ENCODE measurements around the gene IGSF21. TPM values are rescaled to one million over a fixed set of nuclear protein-coding genes. Genes with fewer than 3 reads are reported as not detected.

The IGSF21 gene
- total RNA-seq, 3 donors from 2014 or later (not counting 1 experiment from before 2014, with no cell fraction given) = not detected

DNA sequence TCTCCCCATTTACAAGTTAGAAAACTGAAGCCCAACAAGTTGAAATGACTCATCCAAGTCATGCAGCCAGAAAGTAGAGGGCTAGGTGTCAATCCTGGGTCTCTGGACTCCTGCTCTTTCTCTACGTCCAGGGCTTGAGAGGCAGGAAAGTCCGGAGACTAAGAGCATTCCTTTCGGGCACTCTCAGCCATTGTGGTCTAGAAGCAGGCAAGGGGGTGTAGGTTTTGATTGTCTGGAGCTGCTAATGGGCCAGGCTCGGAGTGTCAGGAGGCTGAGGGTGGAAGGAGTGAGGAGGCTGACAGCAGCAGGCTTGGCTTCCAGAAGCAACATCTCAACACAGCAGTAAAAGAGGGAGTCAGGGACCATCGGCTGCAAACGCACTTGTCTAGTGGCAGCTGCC lies 265.6 kb downstream of the IGSF21 start:
- H3K9me3 ChIP-seq (ENCODE audit: control insufficient read depth, insufficient read depth, low read length) = no peaks in the 10 kb centered on the region
- no peaks in the 10 kb centered on the region for H3K36me3 ChIP-seq (ENCODE audit: control insufficient read depth, insufficient read depth, low read length)
- H3K4me3 ChIP-seq (ENCODE audit: low read length) = no peak overlapping the region
- H3K4me1 ChIP-seq (ENCODE audit: control insufficient read depth, insufficient read depth, low read length) = no peaks in the 10 kb centered on the region
- no peak overlapping the region for H3K4me3 Mint-ChIP-seq
- intact Hi-C loops (cut with micrococcal nuclease) = no loop called here
- DNase-seq (no peak), ATAC-seq (no peak)
- no peaks in the 10 kb centered on the region for H3K27me3 ChIP-seq (ENCODE audit: control insufficient read depth, insufficient read depth, low read length)
- TF ChIP-seq, protein P1, sequence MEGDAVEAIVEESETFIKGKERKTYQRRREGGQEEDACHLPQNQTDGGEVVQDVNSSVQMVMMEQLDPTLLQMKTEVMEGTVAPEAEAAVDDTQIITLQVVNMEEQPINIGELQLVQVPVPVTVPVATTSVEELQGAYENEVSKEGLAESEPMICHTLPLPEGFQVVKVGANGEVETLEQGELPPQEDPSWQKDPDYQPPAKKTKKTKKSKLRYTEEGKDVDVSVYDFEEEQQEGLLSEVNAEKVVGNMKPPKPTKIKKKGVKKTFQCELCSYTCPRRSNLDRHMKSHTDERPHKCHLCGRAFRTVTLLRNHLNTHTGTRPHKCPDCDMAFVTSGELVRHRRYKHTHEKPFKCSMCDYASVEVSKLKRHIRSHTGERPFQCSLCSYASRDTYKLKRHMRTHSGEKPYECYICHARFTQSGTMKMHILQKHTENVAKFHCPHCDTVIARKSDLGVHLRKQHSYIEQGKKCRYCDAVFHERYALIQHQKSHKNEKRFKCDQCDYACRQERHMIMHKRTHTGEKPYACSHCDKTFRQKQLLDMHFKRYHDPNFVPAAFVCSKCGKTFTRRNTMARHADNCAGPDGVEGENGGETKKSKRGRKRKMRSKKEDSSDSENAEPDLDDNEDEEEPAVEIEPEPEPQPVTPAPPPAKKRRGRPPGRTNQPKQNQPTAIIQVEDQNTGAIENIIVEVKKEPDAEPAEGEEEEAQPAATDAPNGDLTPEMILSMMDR (IDR thresholded peaks at IDR 0.05) = no peak
- H3K9me3 Mint-ChIP-seq = peaks cover 0 to 6% of the 10 kb centered on the region in 2 donors
- H3K27ac ChIP-seq (ENCODE audit: low read length) = no peak overlapping the region
- WGBS (ENCODE audit: insufficient coverage) = 85% methylated on average over 6 of the region's 6 CpGs
- H3K36me3 Mint-ChIP-seq = no peaks in the 10 kb centered on the region
- H3K4me1 Mint-ChIP-seq = no peaks in the 10 kb centered on the region
- H3K27me3 Mint-ChIP-seq (ENCODE audit: low read depth in 2 of 2) = peaks cover 12 to 16% of the 10 kb centered on the region in 2 donors
- H3K27ac Mint-ChIP-seq = no peak overlapping the region

DNA sequence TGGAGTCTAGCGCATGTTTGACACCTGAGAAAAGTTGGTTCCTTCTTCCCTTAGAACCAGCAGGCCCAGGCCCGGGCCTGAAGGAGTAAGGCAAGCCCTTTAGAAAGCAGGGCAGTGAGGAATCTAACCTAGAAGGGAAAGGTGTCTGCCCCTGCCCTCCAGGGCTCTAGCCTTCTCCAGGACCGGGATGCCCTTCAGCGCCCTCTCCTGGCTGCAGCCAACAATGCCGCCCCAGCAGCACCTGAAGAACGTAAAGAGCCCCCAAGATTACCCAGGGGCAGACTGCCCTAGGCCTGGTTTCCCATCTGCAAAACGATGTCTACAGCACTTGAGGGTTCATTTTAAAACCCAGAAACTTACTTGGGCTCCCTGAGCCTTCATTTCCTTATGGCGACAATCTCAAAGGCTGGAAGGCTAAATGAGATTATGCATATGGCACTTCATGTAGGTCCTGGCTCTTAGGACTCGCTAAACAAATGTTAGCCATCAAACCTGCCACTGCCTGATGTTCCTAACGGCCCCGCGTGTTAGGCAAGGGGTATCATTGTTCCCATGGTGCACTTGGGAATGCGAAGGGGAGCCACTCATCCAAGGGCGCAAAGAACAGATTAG lies 266.4 kb downstream of the IGSF21 start:
- H3K9me3 Mint-ChIP-seq = peaks cover 0 to 6% of the 10 kb centered on the region in 2 donors
- WGBS (ENCODE audit: insufficient coverage) = 50% methylated on average over 14 of the region's 14 CpGs
- Histone ChIP-seq H3K9me3 (ENCODE audit: control insufficient read depth, insufficient read depth, low read length) (no peaks in the 10 kb centered on the region), H3K27me3 (ENCODE audit: control insufficient read depth, insufficient read depth, low read length) (no peaks in the 10 kb centered on the region), H3K36me3 (ENCODE audit: control insufficient read depth, insufficient read depth, low read length) (no peaks in the 10 kb centered on the region), H3K4me3 (ENCODE audit: low read length) (no peak overlapping the region), H3K27ac (ENCODE audit: low read length) (no peak overlapping the region), H3K4me1 (ENCODE audit: control insufficient read depth, insufficient read depth, low read length) (no peaks in the 10 kb centered on the region)
- TF ChIP-seq, protein P1 (IDR thresholded peaks at IDR 0.05) = no peak
- no peak overlapping the region for H3K4me3 Mint-ChIP-seq
- no peaks in the 10 kb centered on the region for H3K4me1 Mint-ChIP-seq
- intact Hi-C loops (cut with micrococcal nuclease) = no loop called here
- no peak overlapping the region for H3K27ac Mint-ChIP-seq
- peaks cover 12 to 16% of the 10 kb centered on the region in 2 donors for H3K27me3 Mint-ChIP-seq (ENCODE audit: low read depth in 2 of 2)
- no peak for DNase-seq
- no peak for ATAC-seq
- H3K36me3 Mint-ChIP-seq = no peaks in the 10 kb centered on the region

DNA sequence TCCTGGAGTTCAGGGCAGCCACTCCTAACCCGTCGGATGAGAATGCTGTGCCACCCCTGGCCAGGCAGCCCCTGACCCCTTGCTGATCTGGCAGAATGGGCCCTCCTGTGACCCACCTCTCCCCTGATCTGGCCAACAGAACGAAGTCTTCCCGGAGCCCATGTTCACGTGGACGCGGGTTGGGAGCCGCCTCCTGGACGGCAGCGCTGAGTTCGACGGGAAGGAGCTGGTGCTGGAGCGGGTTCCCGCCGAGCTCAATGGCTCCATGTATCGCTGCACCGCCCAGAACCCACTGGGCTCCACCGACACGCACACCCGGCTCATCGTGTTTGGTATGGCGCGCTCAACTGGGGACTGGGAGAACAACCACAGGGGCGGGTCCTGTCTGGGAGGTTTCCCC lies 269.1 kb downstream of the IGSF21 start:
- H3K36me3 Mint-ChIP-seq = no peaks in the 10 kb centered on the region
- H3K4me3 Mint-ChIP-seq = no peak overlapping the region
- H3K4me1 Mint-ChIP-seq = no peaks in the 10 kb centered on the region
- ATAC-seq (no peak), DNase-seq (no peak)
- 92% methylated on average over 24 of the region's 24 CpGs for WGBS (ENCODE audit: insufficient coverage)
- H3K27ac Mint-ChIP-seq = no peak overlapping the region
- Histone ChIP-seq H3K9me3 (ENCODE audit: control insufficient read depth, insufficient read depth, low read length) (no peaks in the 10 kb centered on the region), H3K4me1 (ENCODE audit: control insufficient read depth, insufficient read depth, low read length) (no peaks in the 10 kb centered on the region), H3K27me3 (ENCODE audit: control insufficient read depth, insufficient read depth, low read length) (no peaks in the 10 kb centered on the region), H3K27ac (ENCODE audit: low read length) (no peak overlapping the region), H3K4me3 (ENCODE audit: low read length) (no peak overlapping the region), H3K36me3 (ENCODE audit: control insufficient read depth, insufficient read depth, low read length) (no peaks in the 10 kb centered on the region)
- H3K27me3 Mint-ChIP-seq (ENCODE audit: low read depth in 2 of 2) = peaks cover 5 to 14% of the 10 kb centered on the region in 2 donors
- TF ChIP-seq, protein P1 (IDR thresholded peaks at IDR 0.05) = no peak
- peaks cover 0 to 8% of the 10 kb centered on the region in 2 donors for H3K9me3 Mint-ChIP-seq
- intact Hi-C loops (cut with micrococcal nuclease) = no loop called here

DNA sequence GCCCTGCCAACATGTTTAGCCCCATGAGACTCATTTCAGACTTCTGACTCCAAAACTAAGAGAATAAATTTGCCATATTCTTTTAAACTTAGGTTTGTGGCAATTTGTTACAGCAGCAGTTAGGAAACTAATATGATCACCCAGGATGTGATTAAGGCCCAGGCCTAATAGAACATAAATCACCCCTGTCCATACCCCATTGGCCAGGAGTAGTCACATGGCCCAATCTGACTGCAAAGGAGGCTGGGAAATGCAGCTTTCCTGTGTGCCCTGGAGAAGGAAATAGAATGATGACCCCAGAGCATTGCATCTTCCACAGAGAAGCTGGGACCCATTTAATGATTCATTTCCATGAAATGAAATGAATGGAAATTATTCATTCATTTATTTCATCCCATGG lies 272.7 kb downstream of the IGSF21 start:
- intact Hi-C loops (cut with micrococcal nuclease) = no loop called here
- DNase-seq (no peak), ATAC-seq (no peak)
- Mint-ChIP-seq H3K27ac (no peak overlapping the region), H3K27me3 (ENCODE audit: low read depth in 2 of 2) (peaks cover 13 to 17% of the 10 kb centered on the region in 2 donors), H3K4me1 (no peaks in the 10 kb centered on the region), H3K36me3 (no peaks in the 10 kb centered on the region), H3K9me3 (peaks cover 0 to 2% of the 10 kb centered on the region in 2 donors), H3K4me3 (no peak overlapping the region)
- Histone ChIP-seq H3K4me1 (ENCODE audit: control insufficient read depth, insufficient read depth, low read length) (no peaks in the 10 kb centered on the region), H3K36me3 (ENCODE audit: control insufficient read depth, insufficient read depth, low read length) (no peaks in the 10 kb centered on the region), H3K27me3 (ENCODE audit: control insufficient read depth, insufficient read depth, low read length) (no peaks in the 10 kb centered on the region), H3K27ac (ENCODE audit: low read length) (no peak overlapping the region), H3K4me3 (ENCODE audit: low read length) (no peak overlapping the region), H3K9me3 (ENCODE audit: control insufficient read depth, insufficient read depth, low read length) (no peaks in the 10 kb centered on the region)
- TF ChIP-seq, protein P1 (IDR thresholded peaks at IDR 0.05) = no peak
